Prostate gland (tissue), 2 donors: Measurements from ENCODE around the gene SLC16A8. TPM values are rescaled to one million over a fixed set of nuclear protein-coding genes. Genes with fewer than 3 reads are reported as not detected.
"Not testable (repeated sequence)": the region's sequence is repeated elsewhere in the genome, so short reads cannot be mapped to it uniquely, and the experiment has no call there.

Source experiments
- DNase-seq: peaks from one replicate; pipeline ENCODE4 v3.0.0-alpha.2; 2019; ENCODE audit warnings: low spot score
- H3K27ac ChIP-seq, 2 donors: fragments of 200-600 bp; sonication (generic); 2 replicates each; pipeline ENCODE4 v1.5.1; 2017 to 2019
- H3K27me3 ChIP-seq: fragments of 200-600 bp; sonication (generic); replicated peaks from 2 replicates; pipeline ENCODE4 v1.5.1; 2019; ENCODE audit not compliant: insufficient read depth
- H3K36me3 ChIP-seq, 2 donors: fragments of 200-600 bp; sonication (generic); 1 replicate in 1 of 2; 2 replicates in 1 of 2; pipeline versions ENCODE4 v1.5.1 to v1.8.1; 2017 to 2019
- H3K4me1 ChIP-seq: fragments of 200-600 bp; sonication (generic); replicated peaks from 2 replicates; pipeline ENCODE4 v1.5.1; 2019
- H3K4me3 ChIP-seq, 2 donors: fragments of 200-600 bp; sonication (generic); 2 replicates each; pipeline ENCODE4 v1.5.1; 2017 to 2019
- H3K9me3 ChIP-seq: fragments of 200-600 bp; sonication (generic); 2 replicates; pipeline ENCODE4 v1.5.1; 2017
- POLR2A ChIP-seq: fragments of 450-650 bp; IDR thresholded peaks from one replicate; pipeline ENCODE4 v1.6.1; 2016; ENCODE audit warnings: antibody characterized with exemption, mild to moderate bottlenecking
- POLR2AphosphoS5 ChIP-seq: sonication (generic); formaldehyde crosslinking; IDR thresholded peaks from one replicate; pipeline ENCODE4 v1.6.1; 2017; ENCODE audit warnings: antibody characterized with exemption
- WGBS: methylation state at CpG from one replicate; pipeline ENCODE4 v1.1.5; 2018; 5-methylcytosine and 5-hydroxymethylcytosine counted together
- intact Hi-C: fragments of 100-400 bp; cut with DNase I; formaldehyde crosslinking; loops from one replicate; pipeline ENCODE4 v1.14.2; 2022
- total RNA-seq, 2 donors: library from RNA; depleted of rRNA; stranded (reverse); fragments of >200 nt; gene quantifications; one replicate each; pipeline ENCODE4 v1.1.0, GENCODE V29; 2016
- TF ChIP-seq, protein P1 (sequence below), 4 experiments: fragments of 200-600 bp in 2 of 4; fragments of 450-650 bp in 2 of 4; sonication (generic) in 2 of 4; IDR thresholded peaks; 1 replicate in 3 of 4; 2 replicates in 1 of 4; pipeline ENCODE4 v1.5.1; 2016 to 2019; ENCODE audit warnings: antibody characterized with exemption in 4 of 4, mild to moderate bottlenecking in 2 of 4, moderate library complexity in 2 of 4

The SLC16A8 gene
- total RNA-seq, 2 donors from 2014 or later = 0.28 to 0.59 TPM

GRCh38 chr22:38125038-38125610, 41.1 kb upstream of the SLC16A8 start:
- intact Hi-C loops = no loop called here
- no peak for TF ChIP-seq POLR2A
- TF ChIP-seq, protein P1, sequence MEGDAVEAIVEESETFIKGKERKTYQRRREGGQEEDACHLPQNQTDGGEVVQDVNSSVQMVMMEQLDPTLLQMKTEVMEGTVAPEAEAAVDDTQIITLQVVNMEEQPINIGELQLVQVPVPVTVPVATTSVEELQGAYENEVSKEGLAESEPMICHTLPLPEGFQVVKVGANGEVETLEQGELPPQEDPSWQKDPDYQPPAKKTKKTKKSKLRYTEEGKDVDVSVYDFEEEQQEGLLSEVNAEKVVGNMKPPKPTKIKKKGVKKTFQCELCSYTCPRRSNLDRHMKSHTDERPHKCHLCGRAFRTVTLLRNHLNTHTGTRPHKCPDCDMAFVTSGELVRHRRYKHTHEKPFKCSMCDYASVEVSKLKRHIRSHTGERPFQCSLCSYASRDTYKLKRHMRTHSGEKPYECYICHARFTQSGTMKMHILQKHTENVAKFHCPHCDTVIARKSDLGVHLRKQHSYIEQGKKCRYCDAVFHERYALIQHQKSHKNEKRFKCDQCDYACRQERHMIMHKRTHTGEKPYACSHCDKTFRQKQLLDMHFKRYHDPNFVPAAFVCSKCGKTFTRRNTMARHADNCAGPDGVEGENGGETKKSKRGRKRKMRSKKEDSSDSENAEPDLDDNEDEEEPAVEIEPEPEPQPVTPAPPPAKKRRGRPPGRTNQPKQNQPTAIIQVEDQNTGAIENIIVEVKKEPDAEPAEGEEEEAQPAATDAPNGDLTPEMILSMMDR (IDR thresholded peaks at IDR 0.05) = no peak
- no peak for TF ChIP-seq POLR2AphosphoS5
- no peaks in the 10 kb centered on the region for H3K36me3 ChIP-seq
- no peak overlapping the region for H3K4me3 ChIP-seq
- no peaks in the 10 kb centered on the region for H3K27me3 ChIP-seq
- H3K4me1 ChIP-seq = no peaks in the 10 kb centered on the region
- DNase-seq = no peak
- WGBS = 93% methylated on average over 14 of the region's 14 CpGs
- no peaks in the 10 kb centered on the region for H3K9me3 ChIP-seq
- no peak overlapping the region for H3K27ac ChIP-seq

DNA sequence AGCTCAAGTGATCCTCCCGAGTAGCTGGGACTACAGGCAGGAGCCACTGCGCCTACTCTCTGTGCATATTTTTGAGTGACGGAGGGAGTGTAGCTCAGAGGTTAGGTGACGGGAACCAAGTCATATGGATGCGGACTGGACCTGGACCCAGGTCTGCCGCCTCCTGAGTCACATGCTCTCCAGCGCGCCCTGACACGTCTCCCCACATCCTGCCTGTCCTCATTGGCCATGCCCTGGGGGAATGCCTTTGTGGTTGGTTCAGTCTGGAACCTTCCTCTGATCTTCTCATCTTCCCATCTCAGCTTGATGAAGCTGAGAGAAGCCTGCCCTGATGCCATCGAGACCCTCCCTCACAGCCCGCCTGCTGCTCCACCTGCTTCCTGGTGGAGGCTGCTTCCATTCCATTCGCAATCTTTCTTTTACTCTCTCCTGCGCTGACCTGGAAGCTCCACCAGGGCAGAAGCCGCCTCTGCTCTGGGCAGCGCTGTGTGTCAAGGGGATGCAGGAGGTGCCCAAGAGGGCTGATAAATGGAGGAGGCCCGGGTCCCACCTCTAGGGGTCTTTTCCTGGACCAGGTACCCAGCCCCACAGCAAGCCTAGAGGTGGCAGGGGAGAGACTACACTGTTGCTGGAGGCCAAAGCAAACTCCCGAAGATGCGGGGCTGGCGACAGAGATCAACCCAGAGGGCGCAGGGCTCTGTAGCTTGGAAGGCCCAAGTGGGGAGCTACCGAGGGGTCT, 40.4 kb upstream of the SLC16A8 start:
- WGBS = 78% methylated on average over 21 of the region's 21 CpGs
- Histone ChIP-seq H3K36me3 (no peaks in the 10 kb centered on the region), H3K27me3 (no peaks in the 10 kb centered on the region), H3K27ac (no peak overlapping the region), H3K4me1 (no peaks in the 10 kb centered on the region), H3K9me3 (no peaks in the 10 kb centered on the region), H3K4me3 (no peak overlapping the region)
- no peak for DNase-seq
- TF ChIP-seq, protein P1 (IDR thresholded peaks at IDR 0.05) = no peak
- TF ChIP-seq POLR2AphosphoS5 (no peak), POLR2A (no peak)
- intact Hi-C loops = no loop called here

DNA sequence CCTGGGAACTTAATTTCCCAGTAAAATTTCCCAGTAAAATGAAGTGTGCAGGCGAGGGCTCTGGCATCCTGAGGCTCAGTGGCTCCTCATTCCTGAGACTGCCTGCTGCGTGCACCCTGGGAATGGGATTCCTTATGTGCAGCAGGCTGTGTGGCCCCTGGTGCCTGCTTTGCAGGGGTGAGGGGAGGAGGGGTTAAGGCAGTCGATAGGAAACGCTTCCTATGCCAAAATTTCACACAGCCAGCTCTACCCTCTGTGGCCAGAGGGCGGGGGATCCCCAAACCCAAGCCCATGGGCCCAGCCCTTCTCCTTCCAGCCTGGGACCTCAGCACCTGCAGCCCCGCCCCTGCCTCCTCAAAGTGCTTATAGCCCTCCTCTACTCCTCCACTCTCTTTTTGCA, 38.6 kb upstream of the SLC16A8 start:
- Histone ChIP-seq H3K4me3 (no peak overlapping the region), H3K36me3 (no peaks in the 10 kb centered on the region), H3K27me3 (no peaks in the 10 kb centered on the region), H3K4me1 (no peaks in the 10 kb centered on the region), H3K9me3 (no peaks in the 10 kb centered on the region), H3K27ac (no peak overlapping the region)
- WGBS = 78% methylated on average over 6 of the region's 6 CpGs
- TF ChIP-seq POLR2AphosphoS5 (no peak), POLR2A (no peak)
- TF ChIP-seq, protein P1 (IDR thresholded peaks at IDR 0.05) = no peak
- intact Hi-C loops = no loop called here
- DNase-seq = no peak

GRCh38 chr22:38120359-38121110, 36.6 kb upstream of the SLC16A8 start:
- intact Hi-C loops = no loop called here
- TF ChIP-seq POLR2A = no peak
- TF ChIP-seq, protein P1 (IDR thresholded peaks at IDR 0.05) = no peak

GRCh38 chr22:38118747-38119146, 34.8 kb upstream of the SLC16A8 start:
- H3K4me3 ChIP-seq, H3K27me3 ChIP-seq, DNase-seq, H3K27ac ChIP-seq, H3K36me3 ChIP-seq, H3K9me3 ChIP-seq, H3K4me1 ChIP-seq: not testable (repeated sequence)
- WGBS = 95% methylated on average over 2 of the region's 2 CpGs
- intact Hi-C loops = loop anchor here (10.0 kb wide), 2 partner anchors 56 to 106 kb away; no protein-coding TSS in a partner anchor

More at GRCh38 chr22:38120359-38121110, 36.6 kb upstream of the SLC16A8 start:
- WGBS = 81% methylated on average over 27 of the region's 28 CpGs
- no peak overlapping the region for H3K27ac ChIP-seq
- no peaks in the 10 kb centered on the region for H3K9me3 ChIP-seq
- DNase-seq = no peak
- no peaks in the 10 kb centered on the region for H3K36me3 ChIP-seq
- H3K4me3 ChIP-seq = no peak overlapping the region
- H3K27me3 ChIP-seq = no peaks in the 10 kb centered on the region
- no peaks in the 10 kb centered on the region for H3K4me1 ChIP-seq
